ENCODE measurements around the gene TEX44. TPM values are rescaled to one million over a fixed set of nuclear protein-coding genes. Genes with fewer than 3 reads are reported as not detected.

Gene TEX44
- polyA plus RNA-seq, 1 experiment: not detected

DNA sequence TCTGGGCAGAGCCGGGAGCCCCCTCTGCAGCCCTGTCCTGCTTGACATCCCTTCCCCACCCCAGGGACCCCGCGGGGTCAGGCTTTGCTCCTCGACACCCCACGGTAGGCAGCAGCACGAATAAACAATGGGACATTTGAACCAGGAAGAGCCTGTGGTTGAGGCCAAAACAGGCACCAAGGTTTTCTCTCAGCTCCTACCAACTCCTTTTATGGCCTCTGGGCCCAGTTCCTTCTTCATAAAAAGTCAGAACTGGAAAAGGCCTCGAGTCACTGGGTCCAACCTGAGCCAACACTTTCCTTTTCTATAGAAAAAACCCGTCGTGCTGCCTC is 20.6 kb downstream of the TEX44 start:
- Histone ChIP-seq H3K4me3 (ENCODE audit: low read depth, low read length) (no peak overlapping the region), H3K36me3 (ENCODE audit: control insufficient read depth, insufficient read depth, low read length) (no peaks in the 10 kb centered on the region), H3K27me3 (ENCODE audit: control insufficient read depth, insufficient read depth, low read length) (no peaks in the 10 kb centered on the region)
- ChIA-PET CTCF (interaction anchor here (0.9 to 15.9 kb wide), 16 partner anchors 8 to 116 kb away, joined by 3 to 409 read pairs (median 5); partner anchors contain the start of gene PTMA), POLR2A (interaction anchor here (1.6 kb wide), 1 partner anchor 60 kb away, joined by 4 read pairs; no protein-coding TSS in a partner anchor)
- TF ChIP-seq, protein P1, sequence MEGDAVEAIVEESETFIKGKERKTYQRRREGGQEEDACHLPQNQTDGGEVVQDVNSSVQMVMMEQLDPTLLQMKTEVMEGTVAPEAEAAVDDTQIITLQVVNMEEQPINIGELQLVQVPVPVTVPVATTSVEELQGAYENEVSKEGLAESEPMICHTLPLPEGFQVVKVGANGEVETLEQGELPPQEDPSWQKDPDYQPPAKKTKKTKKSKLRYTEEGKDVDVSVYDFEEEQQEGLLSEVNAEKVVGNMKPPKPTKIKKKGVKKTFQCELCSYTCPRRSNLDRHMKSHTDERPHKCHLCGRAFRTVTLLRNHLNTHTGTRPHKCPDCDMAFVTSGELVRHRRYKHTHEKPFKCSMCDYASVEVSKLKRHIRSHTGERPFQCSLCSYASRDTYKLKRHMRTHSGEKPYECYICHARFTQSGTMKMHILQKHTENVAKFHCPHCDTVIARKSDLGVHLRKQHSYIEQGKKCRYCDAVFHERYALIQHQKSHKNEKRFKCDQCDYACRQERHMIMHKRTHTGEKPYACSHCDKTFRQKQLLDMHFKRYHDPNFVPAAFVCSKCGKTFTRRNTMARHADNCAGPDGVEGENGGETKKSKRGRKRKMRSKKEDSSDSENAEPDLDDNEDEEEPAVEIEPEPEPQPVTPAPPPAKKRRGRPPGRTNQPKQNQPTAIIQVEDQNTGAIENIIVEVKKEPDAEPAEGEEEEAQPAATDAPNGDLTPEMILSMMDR (IDR thresholded peaks at IDR 0.05; ENCODE audit: insufficient read depth, low read depth, low read length): no peak
- no peak for DNase-seq (ENCODE audit: low read depth)

DNA sequence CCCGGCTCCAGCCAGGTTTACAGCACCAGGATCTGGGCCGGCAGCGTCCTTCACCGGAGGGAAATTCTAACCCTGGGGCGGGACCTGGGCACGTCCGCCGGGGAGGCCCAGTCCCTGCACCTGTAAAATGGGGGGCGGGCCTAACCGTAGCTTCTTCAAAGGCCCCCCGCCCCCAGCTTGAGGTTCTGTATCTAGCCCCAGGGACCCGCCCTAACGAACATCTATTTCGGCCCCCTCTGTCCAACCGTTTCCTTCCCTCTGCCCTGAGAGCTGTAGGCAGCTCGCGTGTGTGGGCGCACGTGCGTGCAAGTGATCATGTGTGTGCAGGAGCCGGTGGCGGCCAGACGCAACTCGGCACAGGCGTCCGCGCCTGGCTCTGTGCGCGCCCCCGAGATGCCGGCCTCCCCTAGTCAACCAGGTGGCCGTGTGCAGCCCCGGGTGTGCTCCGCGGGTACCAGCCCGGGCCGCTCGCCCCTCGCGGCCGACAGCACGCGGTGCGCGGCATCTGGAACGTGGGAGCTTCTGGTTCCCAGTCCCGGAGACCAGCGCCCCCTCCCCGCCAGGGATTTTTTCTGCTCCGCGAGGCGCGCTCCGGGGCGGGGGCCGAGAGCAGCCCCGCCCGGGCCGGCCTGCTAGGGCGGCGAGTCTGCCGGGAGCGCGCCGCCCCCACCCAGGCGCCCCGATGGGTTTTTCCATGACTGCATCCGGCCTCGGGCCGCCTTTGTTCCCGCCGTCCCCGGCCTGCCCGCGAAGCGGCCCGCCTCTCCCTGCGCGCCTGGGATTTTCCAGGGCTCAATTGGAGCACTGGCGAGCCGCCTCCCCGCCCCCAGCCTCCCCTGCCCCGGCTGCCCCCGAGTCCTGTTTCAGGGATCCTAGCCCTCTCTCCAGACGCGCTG is 21.2 kb downstream of the TEX44 start:
- Histone ChIP-seq H3K4me3 (ENCODE audit: low read depth, low read length) (peak overlapping the region; percentile 35), H3K36me3 (ENCODE audit: control insufficient read depth, insufficient read depth, low read length) (no peaks in the 10 kb centered on the region), H3K27me3 (ENCODE audit: control insufficient read depth, insufficient read depth, low read length) (no peaks in the 10 kb centered on the region)
- TF ChIP-seq, protein P1 (IDR thresholded peaks at IDR 0.05; ENCODE audit: insufficient read depth, low read depth, low read length): peak; percentile 24; the same call in 1 of the 2 replicates
- CTCF ChIA-PET: interaction anchor here (0.8 to 15.9 kb wide), 16 partner anchors 8 to 116 kb away, joined by 3 to 409 read pairs (median 4); no protein-coding TSS in a partner anchor
- POLR2A ChIA-PET: interaction anchor here (1.6 kb wide), 1 partner anchor 59 kb away, joined by 4 read pairs; no protein-coding TSS in a partner anchor
- DNase-seq (ENCODE audit: low read depth): peak; percentile 34

DNA sequence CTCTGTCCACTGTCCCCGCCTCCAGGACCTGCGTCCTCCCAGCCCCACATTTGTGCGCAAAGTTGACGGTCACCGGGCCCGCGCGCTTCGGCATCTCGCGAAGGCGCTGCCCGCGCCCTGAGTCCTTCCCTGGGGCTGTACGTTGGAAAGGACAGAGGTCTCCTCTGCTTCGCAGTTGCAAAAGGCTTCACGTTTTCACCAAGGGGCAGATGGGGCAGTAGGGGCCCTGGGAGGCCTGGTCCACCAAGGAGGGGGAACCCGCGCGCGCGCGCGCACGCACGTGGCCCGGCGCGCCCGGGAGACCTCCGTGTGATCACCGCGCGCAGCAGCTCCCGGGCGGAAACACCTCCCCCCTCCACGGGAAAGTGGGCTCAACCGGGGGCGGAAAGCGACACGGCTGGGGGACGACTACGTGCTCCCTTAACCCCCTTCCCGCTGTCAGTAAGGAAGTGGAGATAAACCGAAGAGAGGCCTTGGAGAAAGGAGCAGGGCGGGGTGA is 21.9 kb downstream of the TEX44 start:
- POLR2A ChIA-PET: no interaction called here
- Histone ChIP-seq H3K27me3 (ENCODE audit: control insufficient read depth, insufficient read depth, low read length) (no peaks in the 10 kb centered on the region), H3K4me3 (ENCODE audit: low read depth, low read length) (peak overlapping the region; percentile 35), H3K36me3 (ENCODE audit: control insufficient read depth, insufficient read depth, low read length) (no peaks in the 10 kb centered on the region)
- CTCF ChIA-PET: interaction anchor here (0.9 to 15.9 kb wide), 6 partner anchors 13 to 115 kb away, joined by 3 to 409 read pairs (median 4); no protein-coding TSS in a partner anchor
- no peak for DNase-seq (ENCODE audit: low read depth)
- TF ChIP-seq, protein P1 (IDR thresholded peaks at IDR 0.05; ENCODE audit: insufficient read depth, low read depth, low read length): no peak

DNA sequence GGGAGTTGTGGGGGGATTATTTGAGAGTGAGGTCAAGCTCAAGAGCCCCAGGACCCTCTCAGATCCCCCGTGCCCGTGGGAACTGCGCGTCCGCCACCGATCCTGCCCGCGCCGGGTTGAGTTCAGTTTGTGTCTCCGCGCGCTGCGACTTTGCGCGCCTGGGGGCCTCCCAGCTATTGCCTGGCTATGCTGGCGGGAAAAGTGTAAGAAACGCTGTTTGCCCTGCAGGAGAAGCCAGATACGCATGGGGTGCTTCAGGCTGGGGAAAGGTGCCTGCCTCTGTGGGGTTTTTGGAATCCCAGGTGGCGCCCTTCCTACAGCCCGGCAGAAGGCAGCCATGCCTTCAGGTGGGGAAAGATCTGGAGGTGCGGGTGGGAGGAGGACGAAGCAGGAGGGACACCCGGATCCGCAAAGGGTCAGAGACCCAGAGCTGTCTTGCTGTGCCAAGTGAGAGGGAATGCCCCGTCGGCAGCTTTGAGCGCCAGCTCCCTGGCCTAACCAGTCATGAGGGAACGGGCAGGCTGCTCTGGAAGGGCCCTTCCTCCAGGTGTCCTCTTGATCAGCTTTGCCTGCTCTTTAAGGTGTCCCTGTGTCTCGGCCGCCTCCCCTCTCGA is 22.5 kb downstream of the TEX44 start:
- ChIA-PET CTCF (interaction anchor here (0.5 to 15.9 kb wide), 6 partner anchors 11 to 99 kb away, joined by 3 to 409 read pairs (median 4); no protein-coding TSS in a partner anchor), POLR2A (no interaction called here)
- peak overlapping the region; percentile 35 for H3K4me3 ChIP-seq (ENCODE audit: low read depth, low read length)
- no peaks in the 10 kb centered on the region for H3K36me3 ChIP-seq (ENCODE audit: control insufficient read depth, insufficient read depth, low read length)
- no peaks in the 10 kb centered on the region for H3K27me3 ChIP-seq (ENCODE audit: control insufficient read depth, insufficient read depth, low read length)
- no peak for DNase-seq (ENCODE audit: low read depth)
- TF ChIP-seq, protein P1 (IDR thresholded peaks at IDR 0.05; ENCODE audit: insufficient read depth, low read depth, low read length): no peak

DNA sequence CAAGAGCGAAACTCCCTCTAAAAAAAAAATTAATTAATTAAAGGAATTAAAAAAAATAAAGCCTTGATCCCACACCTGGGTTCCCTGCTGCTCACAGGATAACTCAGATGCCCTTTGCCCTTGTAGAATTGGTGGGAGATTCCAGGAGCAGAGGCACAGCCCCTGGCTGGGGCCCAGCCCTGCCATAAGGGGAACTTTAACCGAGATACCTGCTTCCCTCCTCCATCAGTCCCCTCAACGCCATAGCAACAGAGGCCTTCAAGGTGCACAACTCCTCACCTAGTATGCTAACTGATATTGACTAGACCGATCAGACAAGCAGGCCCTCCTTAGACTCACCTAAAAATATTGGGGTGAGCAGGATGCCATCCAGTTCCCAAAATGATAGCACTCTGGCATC is 23.6 kb downstream of the TEX44 start:
- TF ChIP-seq, protein P1 (IDR thresholded peaks at IDR 0.05; ENCODE audit: insufficient read depth, low read depth, low read length): no peak
- ChIA-PET POLR2A (no interaction called here), CTCF (interaction anchor here (1.2 to 15.9 kb wide), 2 partner anchors 12 to 55 kb away, joined by 3 to 409 read pairs; no protein-coding TSS in a partner anchor)
- Histone ChIP-seq H3K4me3 (ENCODE audit: low read depth, low read length) (no peak overlapping the region), H3K27me3 (ENCODE audit: control insufficient read depth, insufficient read depth, low read length) (no peaks in the 10 kb centered on the region; the same call in 1 of the 2 replicates), H3K36me3 (ENCODE audit: control insufficient read depth, insufficient read depth, low read length) (no peaks in the 10 kb centered on the region)
- DNase-seq (ENCODE audit: low read depth): no peak
